ENCODE measurements around the gene JAKMIP1. TPM values are rescaled to one million over a fixed set of nuclear protein-coding genes. Genes with fewer than 3 reads are reported as not detected.
"Not testable (repeated sequence)": the region's sequence is repeated elsewhere in the genome, so short reads cannot be mapped to it uniquely, and the experiment has no call there.

Gene JAKMIP1
- total RNA-seq, 2 donors from 2014 or later: 0.10 to 0.21 TPM

DNA sequence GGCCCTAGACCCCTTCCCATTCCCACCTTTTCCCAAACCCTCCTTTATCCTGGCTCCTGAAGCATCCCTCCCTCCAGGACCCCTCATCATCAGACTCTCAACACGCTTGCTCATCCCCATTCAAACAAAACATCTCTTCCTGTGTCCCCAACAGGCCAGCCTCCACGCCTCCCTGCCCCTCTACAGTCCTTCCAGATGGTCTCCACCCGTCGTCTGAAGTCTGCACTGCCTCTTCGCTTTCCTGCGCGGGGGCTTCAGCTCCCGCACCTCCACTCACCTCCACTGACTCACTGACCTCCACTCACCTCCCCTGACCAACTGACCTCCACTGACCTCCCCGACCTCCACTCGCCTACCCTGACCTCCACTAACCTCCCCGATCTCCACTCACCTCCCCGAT is 39.8 kb downstream of the JAKMIP1 start:
- ATAC-seq (no peak), DNase-seq (no peak)
- intact Hi-C loops (cut with DNase I): no loop called here

DNA sequence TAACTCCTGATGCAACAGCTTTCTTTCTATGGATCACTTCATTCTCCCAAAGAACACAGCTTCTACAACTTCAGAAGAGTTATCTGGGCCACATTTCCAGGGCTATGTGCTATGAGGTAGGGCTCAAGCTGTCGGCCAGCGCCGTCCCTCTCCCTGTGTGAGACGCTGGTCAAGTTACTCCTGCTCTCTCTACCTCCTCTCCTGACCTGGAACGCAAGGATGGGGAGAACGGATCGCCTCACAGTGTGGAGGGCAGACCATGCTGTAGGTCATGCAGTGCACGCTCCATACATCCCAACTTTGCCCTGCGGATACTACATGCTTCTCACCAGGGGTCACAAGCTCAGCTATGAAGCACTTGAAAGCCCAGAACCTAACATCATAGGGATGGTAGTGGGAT is 42.4 kb downstream of the JAKMIP1 start:
- no peak for ATAC-seq
- intact Hi-C loops (cut with DNase I): no loop called here
- no peak for DNase-seq

DNA sequence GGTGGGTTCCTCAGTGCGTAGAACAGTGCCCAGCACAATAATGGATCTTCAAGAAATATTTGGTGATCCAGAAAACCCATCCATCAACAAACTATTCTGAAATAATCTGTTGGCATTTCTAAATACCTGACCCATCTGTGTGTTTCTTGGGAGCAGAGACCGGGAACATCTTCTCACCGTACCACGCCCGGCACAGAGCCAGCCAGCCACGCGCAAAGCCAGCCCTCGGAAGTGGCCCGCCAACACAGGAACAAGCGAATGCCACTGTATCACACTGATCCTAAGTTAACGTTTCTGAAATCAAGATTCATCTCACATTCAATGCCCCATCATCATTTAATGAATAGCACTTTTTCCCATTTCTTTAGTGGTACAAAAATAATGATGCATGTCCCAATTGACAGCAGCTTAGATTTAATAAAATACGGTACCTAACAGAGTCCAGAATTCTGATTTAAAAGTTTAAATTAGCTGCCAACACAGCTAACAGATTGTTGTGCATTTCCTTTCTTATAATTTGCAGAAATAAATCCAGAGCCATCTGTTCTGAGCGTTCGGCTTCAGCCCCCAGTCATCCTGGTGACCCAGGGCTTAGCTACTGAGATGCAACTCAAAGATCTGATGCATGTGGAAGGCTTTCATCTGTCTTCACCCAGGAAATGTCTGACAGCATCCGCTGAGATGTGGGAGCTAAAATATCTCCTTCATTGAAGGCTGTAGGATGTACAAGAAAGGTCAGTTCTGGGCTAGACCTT is 44.2 kb downstream of the JAKMIP1 start:
- intact Hi-C loops (cut with DNase I): no loop called here
- DNase-seq (no peak), ATAC-seq (no peak)

DNA sequence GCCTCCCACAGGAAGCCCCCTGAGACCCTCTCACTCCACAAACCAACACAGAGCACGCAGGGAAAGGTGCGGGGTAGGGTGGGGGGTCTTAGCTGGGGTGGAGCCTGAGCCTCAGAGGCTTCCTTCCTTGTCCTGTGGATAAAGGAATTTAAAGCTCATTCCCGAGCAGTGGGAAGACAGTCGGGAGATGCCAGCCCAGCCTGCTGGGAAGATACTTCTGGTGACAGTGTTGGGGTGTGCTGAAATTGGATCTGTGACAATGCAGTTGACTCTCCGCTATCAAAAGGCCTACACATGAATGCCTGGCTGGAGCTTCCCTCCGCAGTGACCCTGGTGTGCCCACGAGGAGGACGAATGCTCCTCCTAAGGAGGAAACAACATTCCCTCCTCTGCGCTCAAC is 45.5 kb downstream of the JAKMIP1 start:
- ATAC-seq (no peak), DNase-seq (no peak)
- intact Hi-C loops (cut with DNase I): no loop called here

DNA sequence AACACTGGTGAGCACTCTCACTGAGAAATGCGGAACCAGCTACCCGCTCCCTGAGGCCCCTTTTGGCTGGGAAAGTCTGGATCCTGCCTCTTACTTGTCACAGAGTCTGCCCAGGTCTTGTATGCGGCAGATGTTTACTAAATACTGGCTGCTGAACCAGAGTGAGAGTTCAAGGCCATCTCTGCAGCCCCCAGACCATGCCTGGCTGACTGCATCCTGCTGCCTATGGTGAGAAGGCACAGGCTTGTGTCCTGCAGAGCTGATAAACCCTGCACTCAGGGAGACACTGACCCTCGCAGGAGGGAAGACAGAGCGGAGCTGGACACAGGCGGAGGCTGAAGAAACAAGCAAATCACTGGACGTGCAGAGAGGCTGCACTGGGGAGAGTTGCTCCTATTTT is 46.5 kb downstream of the JAKMIP1 start:
- ATAC-seq (no peak), DNase-seq (no peak)
- intact Hi-C loops (cut with DNase I): no loop called here

DNA sequence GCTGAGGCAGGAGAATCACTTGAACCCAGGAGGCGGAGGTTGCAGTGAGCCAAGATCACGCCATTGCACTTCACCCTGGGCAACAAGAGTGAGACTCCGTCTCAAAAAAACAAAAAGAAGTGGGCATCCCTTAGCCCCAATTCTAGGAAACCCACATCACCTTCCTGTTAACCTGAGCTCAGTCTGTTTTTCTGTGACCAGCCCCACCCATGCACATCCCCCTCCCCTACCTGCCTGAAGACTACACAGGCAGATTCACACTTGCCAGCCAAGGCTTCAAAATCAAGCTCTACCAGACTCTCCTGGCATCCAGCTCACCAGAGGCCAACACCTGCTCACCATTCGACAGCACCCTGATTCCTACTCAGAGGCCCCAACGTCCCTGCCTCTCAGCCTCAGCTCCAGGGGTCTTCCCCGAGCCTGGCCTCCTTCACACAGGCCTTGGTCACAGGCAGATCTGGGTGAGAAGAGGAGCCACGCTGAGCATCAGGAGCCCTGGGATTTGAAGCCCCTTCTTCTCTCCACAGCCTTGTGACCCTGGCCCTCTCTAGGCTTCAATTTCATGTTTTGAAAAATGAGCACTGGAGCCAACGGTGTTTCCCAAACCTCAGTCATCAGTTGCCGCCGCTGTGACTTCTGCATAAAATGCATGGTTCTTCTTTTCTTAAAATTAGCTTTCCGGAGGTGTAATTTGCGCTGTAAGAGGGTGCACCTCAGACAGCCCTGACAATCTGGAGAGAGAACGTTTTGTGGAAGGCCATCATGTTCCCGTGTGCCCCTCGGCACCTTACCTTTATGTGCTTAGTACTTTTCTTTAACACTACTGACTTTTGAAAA is 47.3 kb downstream of the JAKMIP1 start:
- intact Hi-C loops (cut with DNase I): no loop called here
- no peak for DNase-seq

DNA sequence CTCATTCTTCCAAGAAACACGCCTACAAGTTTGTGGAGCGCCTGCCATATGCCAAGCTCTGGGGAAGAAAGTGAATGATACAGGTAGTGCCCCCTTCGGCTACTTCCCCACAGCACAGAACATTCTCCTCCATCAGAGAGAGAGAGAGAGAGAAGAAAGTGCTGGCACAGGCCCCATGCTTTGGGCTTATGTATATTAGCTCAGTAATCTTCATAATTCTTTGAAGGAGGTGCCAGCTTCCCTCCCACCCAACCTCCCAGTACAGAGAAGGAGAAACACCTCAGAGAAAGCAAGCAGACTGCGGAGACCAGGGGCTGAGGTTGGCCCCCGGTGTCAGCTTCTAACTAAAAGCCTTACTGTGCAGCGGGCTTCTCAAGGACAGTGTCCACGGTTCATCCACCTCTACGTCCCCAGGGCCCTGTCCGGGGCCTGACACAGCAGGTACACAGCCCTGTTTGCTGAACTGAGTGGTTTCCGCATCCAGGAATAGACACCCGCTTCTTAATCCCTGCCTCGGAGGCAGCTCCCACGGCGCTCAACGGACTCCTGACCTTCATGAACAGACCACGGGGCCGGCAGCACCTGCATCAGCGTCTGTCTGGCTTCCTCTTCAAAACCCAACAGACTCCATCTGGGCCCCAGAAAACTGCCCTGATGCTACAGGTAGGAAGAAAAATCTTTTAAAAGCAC is 50.2 kb downstream of the JAKMIP1 start:
- intact Hi-C loops (cut with DNase I): no loop called here
- ATAC-seq (no peak), DNase-seq (no peak)

More for the DNA sequence above, 47.3 kb downstream of the JAKMIP1 start:
- ATAC-seq: no peak

DNA sequence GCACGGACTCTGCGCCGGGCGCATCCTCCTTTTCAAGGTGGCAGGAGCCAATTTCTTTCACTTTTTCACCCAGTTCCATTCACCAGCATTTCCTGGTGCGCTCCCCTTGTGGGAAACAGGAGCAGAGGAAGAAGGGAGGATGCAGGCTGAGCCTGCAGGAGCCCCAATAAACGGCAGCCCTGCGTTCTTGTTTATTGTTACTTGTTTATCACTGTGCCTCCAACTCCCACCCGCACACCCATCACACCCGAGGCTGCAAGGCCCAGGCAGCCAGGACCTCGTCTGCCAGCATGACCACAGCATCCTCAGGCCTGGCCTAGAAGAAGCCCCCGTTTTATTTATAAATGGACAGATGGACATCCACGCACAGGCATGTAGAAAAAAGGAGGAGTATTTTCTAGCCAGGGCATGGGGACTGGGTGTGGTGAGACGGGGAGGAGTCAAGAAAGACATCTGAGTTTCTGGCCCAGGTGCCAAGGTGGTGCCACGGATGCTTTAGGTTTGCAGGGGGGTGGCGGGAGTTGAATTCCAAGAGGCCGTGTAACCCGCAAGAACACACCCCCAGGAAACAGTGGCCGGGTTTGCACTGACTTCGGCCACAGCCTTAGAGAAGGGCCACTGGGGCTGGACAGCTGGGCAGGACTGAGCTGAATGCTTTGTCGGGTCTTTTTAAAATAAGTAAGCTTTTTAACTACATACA is 51.7 kb downstream of the JAKMIP1 start:
- intact Hi-C loops (cut with DNase I): no loop called here
- ATAC-seq (no peak), DNase-seq (no peak)

DNA sequence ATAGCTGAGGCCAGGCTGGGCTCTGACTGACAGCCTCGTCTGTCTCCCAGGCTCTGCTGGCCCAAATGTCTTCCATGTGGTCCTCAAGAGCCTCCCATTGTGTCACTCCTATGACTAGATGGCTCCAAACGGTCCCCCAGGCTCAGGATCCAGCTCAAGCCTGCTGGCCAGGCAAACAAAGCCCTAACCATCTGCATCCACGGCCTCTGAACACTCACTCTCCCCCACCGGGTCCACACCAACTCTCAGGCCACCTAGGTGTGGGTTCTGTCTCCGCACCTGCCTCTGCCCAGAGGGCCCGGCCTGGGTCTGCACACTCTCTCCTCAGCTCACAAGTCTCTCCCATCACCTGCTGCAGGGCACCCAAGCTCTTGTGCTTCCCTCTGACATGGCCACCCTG is 52.9 kb downstream of the JAKMIP1 start:
- intact Hi-C loops (cut with DNase I): no loop called here
- DNase-seq (no peak), ATAC-seq (no peak)

DNA sequence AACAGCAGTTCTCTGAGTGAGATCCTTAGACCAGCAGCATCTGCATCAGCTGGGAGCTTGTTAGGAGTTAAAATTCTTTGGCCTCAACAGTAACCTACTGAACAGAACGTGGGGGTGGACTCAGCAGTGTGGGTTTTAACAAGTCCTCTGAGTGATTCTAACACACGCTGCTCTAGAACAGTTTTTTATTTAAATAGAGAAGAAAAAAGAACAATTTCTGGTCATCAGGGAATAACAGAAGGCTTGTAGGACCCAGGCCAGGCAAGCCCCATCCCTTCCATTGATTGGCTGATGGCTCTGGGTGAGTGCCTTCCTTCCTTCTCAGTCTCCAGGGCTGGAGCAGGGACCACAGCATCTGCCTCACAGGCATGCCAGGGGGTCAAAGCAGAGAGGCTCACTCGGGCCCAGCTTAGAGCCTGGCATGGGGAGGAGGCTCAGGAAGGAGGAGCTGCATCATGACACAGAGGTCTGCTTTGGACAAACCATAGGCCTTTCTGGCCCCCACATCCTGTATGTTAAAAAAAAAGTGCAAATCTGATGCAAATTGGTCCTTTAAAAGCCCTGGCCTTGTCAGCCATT is 56.7 kb downstream of the JAKMIP1 start:
- no peak for DNase-seq
- no peak for ATAC-seq
- intact Hi-C loops (cut with DNase I): no loop called here

DNA sequence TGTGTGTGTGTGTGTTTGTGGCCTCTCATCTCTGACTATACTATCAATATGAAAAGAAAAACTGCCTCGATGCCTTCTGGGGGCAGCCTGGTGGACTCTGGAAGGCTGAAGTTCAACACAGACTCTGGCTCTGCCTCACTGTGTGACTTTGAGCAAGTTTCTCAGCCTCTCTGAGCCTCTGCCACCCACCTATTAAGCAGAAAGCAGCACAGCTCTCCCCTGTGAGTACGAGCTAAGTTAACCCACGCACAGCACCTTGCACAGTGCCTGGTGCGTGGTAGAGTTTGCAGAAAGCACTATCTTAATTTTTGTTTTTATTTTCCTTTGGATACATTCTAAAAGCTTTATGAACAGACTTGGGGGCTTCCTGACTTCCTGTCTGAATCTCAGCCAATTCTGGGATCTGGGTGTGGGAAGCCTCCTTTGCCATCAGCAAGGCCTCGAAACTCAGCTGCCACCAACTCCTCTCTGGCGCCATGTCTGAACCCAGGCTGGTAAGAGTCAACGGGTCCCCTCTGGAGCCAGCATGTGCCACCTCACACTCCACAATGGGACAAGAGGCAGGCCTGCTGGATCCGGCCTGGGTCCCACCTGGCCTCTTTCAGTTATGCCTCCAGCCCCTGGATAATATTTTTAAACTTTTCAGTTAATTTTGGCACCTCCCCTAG is 57.3 kb downstream of the JAKMIP1 start:
- DNase-seq (no peak), ATAC-seq (no peak)
- intact Hi-C loops (cut with DNase I): no loop called here

DNA sequence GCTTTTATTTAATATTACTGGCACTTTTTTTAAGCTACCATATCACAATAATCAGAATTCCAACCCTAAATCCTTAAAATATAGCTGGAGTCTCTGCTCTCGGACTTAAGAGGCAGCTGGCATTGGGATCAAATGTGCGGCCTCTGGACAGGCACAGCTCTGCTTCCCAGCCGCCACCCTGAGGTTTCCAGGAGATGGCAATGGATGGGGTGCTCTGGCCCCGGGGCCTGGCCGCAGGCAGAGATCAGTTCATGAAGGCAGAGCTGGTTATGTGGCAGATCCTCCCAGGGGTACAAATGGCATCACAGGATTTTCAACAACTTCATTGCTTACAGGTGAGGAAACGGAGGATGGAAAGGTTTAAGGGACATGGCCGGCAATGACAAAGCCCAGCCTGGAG is 57.8 kb downstream of the JAKMIP1 start:
- no peak for ATAC-seq
- no peak for DNase-seq
- intact Hi-C loops (cut with DNase I): no loop called here

DNA sequence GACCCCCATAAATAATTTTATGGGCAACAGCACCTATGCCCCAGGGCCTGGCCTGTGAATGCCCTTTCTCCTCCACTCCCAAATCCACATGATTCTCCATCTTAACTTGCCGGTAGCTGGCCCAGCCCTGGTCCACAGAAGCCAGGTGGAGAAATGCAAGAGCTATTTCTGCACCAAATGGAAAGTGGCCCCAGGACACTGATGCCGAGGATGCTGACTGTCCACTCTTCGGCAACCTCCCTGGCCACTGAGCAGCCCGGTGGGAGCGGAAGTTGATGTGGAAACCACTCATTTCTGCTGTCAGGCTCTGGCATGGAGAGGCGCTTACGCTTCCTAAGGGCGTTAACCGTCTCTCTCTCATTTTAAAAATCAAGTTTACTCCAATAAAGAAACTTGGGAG is 58.8 kb downstream of the JAKMIP1 start:
- ATAC-seq (no peak), DNase-seq (no peak)
- intact Hi-C loops (cut with DNase I): no loop called here

DNA sequence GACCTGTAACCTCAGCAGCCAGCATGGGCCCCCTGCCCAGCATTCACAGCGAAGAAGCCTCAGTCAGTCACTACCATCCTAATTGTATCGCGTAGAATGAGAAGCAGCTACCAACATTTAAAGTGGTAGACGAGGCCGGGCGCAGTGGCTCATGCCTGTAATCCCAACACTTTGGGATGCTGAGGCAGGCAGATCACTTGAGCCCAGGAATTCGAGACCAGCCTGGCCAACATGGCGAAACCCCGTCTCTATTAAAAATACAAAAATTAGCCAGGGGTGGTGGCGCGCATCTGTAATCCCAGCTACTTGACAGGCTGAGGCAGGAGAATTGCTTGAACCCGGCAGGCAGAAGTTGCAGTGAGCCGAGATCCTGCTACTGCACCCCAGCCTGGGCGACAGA is 59.3 kb downstream of the JAKMIP1 start:
- DNase-seq; intact Hi-C loops (cut with DNase I); ATAC-seq: not testable (repeated sequence)

DNA sequence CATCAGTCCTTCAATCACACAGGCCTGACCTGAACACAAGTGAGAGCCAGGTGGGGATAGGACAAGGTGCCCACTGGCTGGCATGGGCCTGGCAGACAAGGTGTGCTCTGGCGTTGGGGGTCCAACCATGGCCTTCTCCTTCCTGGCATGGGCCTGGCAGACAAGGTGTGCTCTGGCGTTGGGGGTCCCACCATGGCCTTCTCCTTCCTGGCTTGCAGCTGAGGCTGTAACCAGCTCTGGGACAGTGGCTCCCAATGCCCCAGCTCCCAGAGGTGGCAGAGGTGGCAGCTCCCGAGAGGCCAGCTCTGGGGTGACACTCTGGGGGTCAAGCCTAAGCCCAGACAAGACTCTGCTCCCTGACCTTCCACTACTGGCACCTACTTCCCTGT is 62.6 kb downstream of the JAKMIP1 start:
- ATAC-seq: no peak
- DNase-seq: no peak

DNA sequence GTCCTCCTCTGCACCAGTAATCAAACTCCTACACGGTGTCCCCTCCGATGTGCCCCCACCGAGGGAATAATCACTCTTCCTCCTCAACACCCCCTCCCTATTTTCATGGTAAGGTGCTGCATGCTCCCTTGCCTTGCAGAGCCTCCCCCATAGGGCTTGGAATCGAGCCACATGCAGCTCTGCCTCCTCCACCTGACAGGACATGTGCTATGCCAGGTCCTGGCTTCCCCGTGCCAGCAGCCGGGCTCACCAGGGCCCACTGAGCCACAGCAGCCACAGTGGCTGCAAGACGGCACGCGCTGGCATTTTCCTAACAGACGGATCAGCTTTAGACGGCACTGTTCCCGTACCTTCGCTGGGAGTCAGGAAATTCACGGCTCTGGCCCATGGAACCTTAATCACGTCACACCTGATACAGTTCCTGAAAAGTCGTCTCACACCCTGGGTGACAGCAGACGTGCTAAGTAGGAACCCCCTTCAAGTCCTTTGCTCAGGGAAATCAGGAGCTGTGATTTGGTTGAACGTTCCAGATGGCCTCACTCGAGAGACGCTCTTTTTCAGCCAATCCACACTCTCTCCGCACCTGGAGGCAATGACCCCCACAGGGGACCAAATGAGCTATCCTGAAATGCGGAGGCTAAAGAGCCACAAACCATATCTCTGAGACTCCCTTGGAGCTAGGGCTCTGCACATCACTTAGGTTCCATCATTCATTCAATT is 63.2 kb downstream of the JAKMIP1 start:
- DNase-seq (no peak), ATAC-seq (no peak)
- intact Hi-C loops (cut with DNase I): no loop called here

More for the DNA sequence above, 62.6 kb downstream of the JAKMIP1 start:
- intact Hi-C loops (cut with DNase I): no loop called here

DNA sequence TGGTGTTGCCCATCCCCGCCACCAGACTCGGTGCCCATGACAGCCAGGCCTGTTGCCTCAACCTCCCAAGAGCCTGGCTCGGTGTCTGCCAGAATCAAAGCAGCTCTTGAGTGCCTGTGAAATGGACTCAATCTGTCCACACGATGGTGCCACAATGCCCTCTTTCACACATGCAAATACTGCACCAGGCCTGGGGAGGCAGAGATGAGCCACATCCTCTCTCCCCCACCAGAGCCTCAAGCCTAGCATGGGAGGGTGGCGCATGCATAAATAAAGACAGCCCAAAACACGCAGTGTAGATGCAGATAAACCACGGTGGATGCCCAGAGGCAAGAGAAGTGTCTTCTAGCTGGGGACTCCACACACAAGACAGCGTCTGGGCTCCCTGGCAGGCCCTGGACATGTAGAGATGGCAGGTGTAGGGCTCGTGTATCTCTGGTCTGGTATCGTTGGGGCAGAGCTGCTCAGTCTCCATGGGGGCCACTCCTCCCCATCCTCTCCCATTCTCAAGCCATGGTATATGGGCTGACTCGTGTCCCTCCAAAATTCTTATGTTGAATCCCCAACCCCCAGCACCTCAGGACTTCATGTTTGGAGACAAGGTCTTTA is 65.6 kb downstream of the JAKMIP1 start:
- intact Hi-C loops (cut with DNase I): no loop called here
- ATAC-seq (no peak), DNase-seq (no peak)

DNA sequence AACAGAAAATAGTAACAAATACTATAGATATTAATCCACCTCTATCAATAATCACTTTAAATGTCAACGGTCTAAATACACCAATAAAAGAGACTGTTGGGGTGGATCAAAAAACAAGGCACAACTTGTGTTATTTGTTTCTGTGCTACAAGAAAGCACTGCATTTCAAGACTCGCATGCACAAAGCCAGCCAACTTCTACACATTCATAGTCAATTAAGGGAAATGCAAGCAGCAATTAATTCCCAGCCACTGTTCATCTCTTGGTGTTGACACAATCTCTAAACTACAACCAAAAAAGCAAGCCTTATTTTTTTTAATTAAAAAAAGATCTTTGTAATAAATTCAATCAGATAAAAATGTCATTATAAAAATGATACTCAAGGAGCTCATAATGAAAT is 67.6 kb downstream of the JAKMIP1 start:
- intact Hi-C loops (cut with DNase I): no loop called here
- ATAC-seq: no peak
- DNase-seq: no peak

Measured in left cardiac atrium (tissue), 4 donors.